GM19351 (cell line): ENCODE measurements around the gene MID1.

ENCODE experiments used
- ATAC-seq: cut with Tn5 transposase; IDR thresholded peaks from one replicate; pipeline ENCODE4 v1.9.1; 2021; ENCODE audit warnings: mild to moderate bottlenecking, moderate library complexity; ENCODE audit not compliant: unreplicated experiment

MID1 gene

GRCh38 chrX:10450959-10451355 is 169.4 kb downstream of the MID1 start:
- no peak for ATAC-seq

GRCh38 chrX:10450229-10450958 is 170.0 kb downstream of the MID1 start:
- ATAC-seq, result no peak

- no peak for ATAC-seq
Observed at GRCh38 chrX:10447564-10448214, 172.7 kb downstream of the MID1 start.

GRCh38 chrX:10444204-10444603 is 176.2 kb downstream of the MID1 start:
- no peak for ATAC-seq

GRCh38 chrX:10441464-10441863 is 178.9 kb downstream of the MID1 start:
- no peak for ATAC-seq

GRCh38 chrX:10433296-10433965 is 187.0 kb downstream of the MID1 start:
- ATAC-seq, result no peak

GRCh38 chrX:10429908-10430307 is 190.5 kb downstream of the MID1 start:
- ATAC-seq, result no peak

- ATAC-seq, result no peak
Observed at GRCh38 chrX:10427249-10427648, 193.1 kb downstream of the MID1 start.

- no peak for ATAC-seq
Observed at GRCh38 chrX:10423716-10424115, 196.7 kb downstream of the MID1 start.

- no peak for ATAC-seq
Observed at GRCh38 chrX:10420134-10420533, 200.3 kb downstream of the MID1 start.

GRCh38 chrX:10416424-10416823 is 204.0 kb downstream of the MID1 start:
- ATAC-seq, result no peak

GRCh38 chrX:10415306-10416001 is 204.9 kb downstream of the MID1 start:
- no peak for ATAC-seq

- no peak for ATAC-seq
Observed at GRCh38 chrX:10414862-10415261, 205.5 kb downstream of the MID1 start.

GRCh38 chrX:10414156-10414824 is 206.1 kb downstream of the MID1 start:
- ATAC-seq, result no peak

GRCh38 chrX:10404436-10404835 is 215.9 kb downstream of the MID1 start:
- no peak for ATAC-seq

GRCh38 chrX:10401239-10401638 is 219.1 kb downstream of the MID1 start:
- ATAC-seq, result no peak

- no peak for ATAC-seq
Observed at GRCh38 chrX:10399043-10399741, 221.2 kb downstream of the MID1 start.

GRCh38 chrX:10398215-10398614 is 222.2 kb downstream of the MID1 start:
- ATAC-seq, result no peak

- ATAC-seq, result no peak
Observed at GRCh38 chrX:10397349-10397748, 223.0 kb downstream of the MID1 start.

GRCh38 chrX:10395643-10396042 is 224.7 kb downstream of the MID1 start:
- no peak for ATAC-seq
